K562 (cell line): Measurements from ENCODE around the gene KRT80. TPM values are rescaled to one million over a fixed set of nuclear protein-coding genes. Genes with fewer than 3 reads are reported as not detected.

Experiments used
- BHLHE40 ChIP-seq: IDR thresholded peaks from 2 replicates; pipeline ENCODE4 v1.6.1; 2011; ENCODE audit warnings: low read length, improper control_type of control experiment
- CTBP1 ChIP-seq: fragments of 450-650 bp; IDR thresholded peaks from 2 replicates; pipeline ENCODE4 v1.6.1; 2016; ENCODE audit warnings: borderline replicate concordance
- FOXA3 ChIP-seq, 2 experiments: fragments of 450-650 bp in 1 of 2; sonication (generic) in 1 of 2; formaldehyde crosslinking; IDR thresholded peaks in 1 of 2; conservative IDR thresholded peaks in 1 of 2; 2 replicates each; pipeline versions ENCODE4 v1.4.0 to v1.8.0; 2020 to 2022; ENCODE audit warnings: mild to moderate bottlenecking in 2 of 2, missing genetic modification reagents in 1 of 2
- HLTF ChIP-seq: fragments of 450-650 bp; IDR thresholded peaks from 2 replicates; pipeline ENCODE4 v1.6.1; 2016
- MCM5 ChIP-seq: fragments of 450-650 bp; IDR thresholded peaks from 2 replicates; pipeline ENCODE4 v1.6.1; 2016; ENCODE audit warnings: low read depth
- PCBP1 ChIP-seq: fragments of 200-400 bp; formaldehyde crosslinking; IDR thresholded peaks from 2 replicates; pipeline ENCODE4 v1.6.1; 2018; ENCODE audit warnings: mild to moderate bottlenecking, low read depth, low read length; ENCODE audit not compliant: poor library complexity, severe bottlenecking
- RAD21 ChIP-seq, 2 experiments: fragments of 250-450 bp in 1 of 2; fragments of 450-650 bp in 1 of 2; sonication (Bioruptor Pico) in 1 of 2; formaldehyde crosslinking in 1 of 2; IDR thresholded peaks in 1 of 2; conservative IDR thresholded peaks in 1 of 2; 2 replicates each; pipeline versions ENCODE4 v1.4.0 to v1.8.0; 2020 to 2022; ENCODE audit warnings: mild to moderate bottlenecking in 2 of 2, moderate library complexity in 1 of 2
- ZC3H11A ChIP-seq: IDR thresholded peaks from 2 replicates; pipeline ENCODE4 v1.6.1; 2012; ENCODE audit warnings: low read depth, low read length, improper control_type of control experiment
- ZNF184 ChIP-seq: sonication (generic); formaldehyde crosslinking; IDR thresholded peaks from 2 replicates; pipeline ENCODE4 v1.5.0; 2020; ENCODE audit warnings: missing genetic modification reagents
- polyA plus RNA-seq, 8 experiments: library from polyadenylated mRNA; depleted of rRNA in 4 of 8; stranded (reverse) in 5 of 8; unstranded in 3 of 8; fragments of >200 nt; fragmentation: Nextera tagmentation in 2 of 8; fragmentation: Illumina TruSeq in 1 of 8; extraction: Ambion mirVana in 2 of 8; extraction: Trizol in 1 of 8; gene quantifications; 2 replicates each; pipeline versions ENCODE4 v1.2.1 to v1.2.3, GENCODE V29; 2011 to 2014; ENCODE audit warnings: inconsistent platforms in 1 of 8, missing spikeins in 1 of 8
- total RNA-seq, 7 experiments: library from RNA; depleted of rRNA in 6 of 7; stranded (reverse); fragments of >200 nt in 6 of 7; fragmentation: Illumina TruSeq in 2 of 7; extraction: Trizol in 2 of 7; gene quantifications; 2 replicates each; pipeline versions ENCODE4 v1.2.1 to v1.2.3, GENCODE V29; 2011 to 2021; ENCODE audit warnings: low replicate concordance in 1 of 7
- TF ChIP-seq, protein P1 (sequence below): conservative IDR thresholded peaks from 2 replicates; pipeline ENCODE4 v1.6.1; 2011; ENCODE audit warnings: low read depth, mild to moderate bottlenecking, low read length; ENCODE audit not compliant: control insufficient read depth
- TF ChIP-seq, protein P2 (sequence below): sonication (generic); formaldehyde crosslinking; IDR thresholded peaks from 2 replicates; pipeline ENCODE4 v1.8.1; 2022; ENCODE audit warnings: missing genetic modification reagents
- TF ChIP-seq, protein P3 (sequence below): fragments of 450-650 bp; IDR thresholded peaks from 2 replicates; pipeline ENCODE4 v1.6.1; 2016; ENCODE audit warnings: mild to moderate bottlenecking
- TF ChIP-seq, protein P4 (sequence below): fragments of 200-800 bp; sonication (Bioruptor generic); IDR thresholded peaks from 2 replicates; pipeline ENCODE4 v1.6.1; 2017; ENCODE audit warnings: missing genetic modification characterization, missing compliant biosample characterization
- TF ChIP-seq, protein P5 (sequence below): fragments of 200-800 bp; sonication (Bioruptor generic); IDR thresholded peaks from 2 replicates; pipeline ENCODE4 v1.6.1; 2017; ENCODE audit warnings: missing genetic modification characterization, missing compliant biosample characterization
- TF ChIP-seq, protein P6 (sequence below): sonication (generic); formaldehyde crosslinking; IDR thresholded peaks from 2 replicates; pipeline ENCODE4 v1.8.1; 2023; ENCODE audit warnings: mild to moderate bottlenecking, missing genetic modification reagents

Gene KRT80
- total and polyA plus RNA-seq, 9 of the 15 experiments (the other 6 are each of a cell fraction or from before 2014, with no cell fraction given): not detected

DNA sequence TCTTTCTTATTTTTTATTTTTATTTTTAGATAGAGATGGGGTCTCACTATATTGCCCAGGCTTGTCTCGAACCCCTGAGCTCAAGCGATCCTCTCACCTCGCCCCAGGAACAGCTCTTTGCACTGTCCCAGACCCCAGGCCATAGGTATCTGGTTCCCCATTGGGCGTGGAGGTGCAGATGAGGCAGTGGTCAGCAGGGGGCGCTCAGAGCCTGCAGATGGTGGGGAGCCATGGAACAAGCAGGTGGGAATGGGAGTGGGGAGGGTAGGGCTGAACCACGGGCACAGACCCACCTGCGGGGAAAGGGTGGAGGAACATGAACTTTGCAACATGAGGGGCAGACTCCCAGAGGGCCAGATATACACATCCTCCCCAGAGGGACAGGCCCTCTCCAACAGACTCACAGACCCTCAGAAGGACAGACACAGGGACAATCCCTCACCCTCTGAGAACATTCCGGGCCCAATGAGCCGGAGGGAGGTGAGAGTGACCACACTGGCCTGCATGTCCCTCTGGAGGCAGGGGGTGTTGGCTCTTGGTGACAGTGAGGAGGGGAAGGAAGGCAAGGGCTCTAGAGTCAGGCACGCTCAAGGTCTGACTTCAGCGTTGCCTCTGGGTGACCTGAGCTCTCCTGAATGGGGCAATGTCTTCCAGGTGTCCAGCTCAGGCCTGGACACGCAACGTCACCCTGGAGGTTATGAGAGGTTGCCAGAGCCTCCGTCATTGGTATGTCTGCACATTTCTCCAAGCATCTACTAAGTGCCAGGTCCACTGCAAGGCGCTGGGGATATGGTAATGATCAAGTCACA, 34.9 kb downstream of the KRT80 start (continued):
- TF ChIP-seq, protein P1, sequence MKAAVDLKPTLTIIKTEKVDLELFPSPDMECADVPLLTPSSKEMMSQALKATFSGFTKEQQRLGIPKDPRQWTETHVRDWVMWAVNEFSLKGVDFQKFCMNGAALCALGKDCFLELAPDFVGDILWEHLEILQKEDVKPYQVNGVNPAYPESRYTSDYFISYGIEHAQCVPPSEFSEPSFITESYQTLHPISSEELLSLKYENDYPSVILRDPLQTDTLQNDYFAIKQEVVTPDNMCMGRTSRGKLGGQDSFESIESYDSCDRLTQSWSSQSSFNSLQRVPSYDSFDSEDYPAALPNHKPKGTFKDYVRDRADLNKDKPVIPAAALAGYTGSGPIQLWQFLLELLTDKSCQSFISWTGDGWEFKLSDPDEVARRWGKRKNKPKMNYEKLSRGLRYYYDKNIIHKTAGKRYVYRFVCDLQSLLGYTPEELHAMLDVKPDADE: no peak
- TF ChIP-seq PCBP1 (no peak), HLTF (no peak), ZNF184 (CRISPR knock-in tag) (no peak), CTBP1 (no peak), ZC3H11A (no peak), MCM5 (no peak), BHLHE40 (no peak), RAD21 (CRISPR knock-in tag; conservative IDR thresholded peaks at IDR 0.05 in 1 of 2, IDR thresholded peaks at IDR 0.05 in 1 of 2) (peak; percentile 81 to 90), FOXA3 (CRISPR knock-in tag; conservative IDR thresholded peaks at IDR 0.05 in 1 of 2, IDR thresholded peaks at IDR 0.05 in 1 of 2) (no peak)
- TF ChIP-seq, protein P2, sequence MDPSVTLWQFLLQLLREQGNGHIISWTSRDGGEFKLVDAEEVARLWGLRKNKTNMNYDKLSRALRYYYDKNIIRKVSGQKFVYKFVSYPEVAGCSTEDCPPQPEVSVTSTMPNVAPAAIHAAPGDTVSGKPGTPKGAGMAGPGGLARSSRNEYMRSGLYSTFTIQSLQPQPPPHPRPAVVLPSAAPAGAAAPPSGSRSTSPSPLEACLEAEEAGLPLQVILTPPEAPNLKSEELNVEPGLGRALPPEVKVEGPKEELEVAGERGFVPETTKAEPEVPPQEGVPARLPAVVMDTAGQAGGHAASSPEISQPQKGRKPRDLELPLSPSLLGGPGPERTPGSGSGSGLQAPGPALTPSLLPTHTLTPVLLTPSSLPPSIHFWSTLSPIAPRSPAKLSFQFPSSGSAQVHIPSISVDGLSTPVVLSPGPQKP (CRISPR knock-in tag): no peak
- TF ChIP-seq, protein P3, sequence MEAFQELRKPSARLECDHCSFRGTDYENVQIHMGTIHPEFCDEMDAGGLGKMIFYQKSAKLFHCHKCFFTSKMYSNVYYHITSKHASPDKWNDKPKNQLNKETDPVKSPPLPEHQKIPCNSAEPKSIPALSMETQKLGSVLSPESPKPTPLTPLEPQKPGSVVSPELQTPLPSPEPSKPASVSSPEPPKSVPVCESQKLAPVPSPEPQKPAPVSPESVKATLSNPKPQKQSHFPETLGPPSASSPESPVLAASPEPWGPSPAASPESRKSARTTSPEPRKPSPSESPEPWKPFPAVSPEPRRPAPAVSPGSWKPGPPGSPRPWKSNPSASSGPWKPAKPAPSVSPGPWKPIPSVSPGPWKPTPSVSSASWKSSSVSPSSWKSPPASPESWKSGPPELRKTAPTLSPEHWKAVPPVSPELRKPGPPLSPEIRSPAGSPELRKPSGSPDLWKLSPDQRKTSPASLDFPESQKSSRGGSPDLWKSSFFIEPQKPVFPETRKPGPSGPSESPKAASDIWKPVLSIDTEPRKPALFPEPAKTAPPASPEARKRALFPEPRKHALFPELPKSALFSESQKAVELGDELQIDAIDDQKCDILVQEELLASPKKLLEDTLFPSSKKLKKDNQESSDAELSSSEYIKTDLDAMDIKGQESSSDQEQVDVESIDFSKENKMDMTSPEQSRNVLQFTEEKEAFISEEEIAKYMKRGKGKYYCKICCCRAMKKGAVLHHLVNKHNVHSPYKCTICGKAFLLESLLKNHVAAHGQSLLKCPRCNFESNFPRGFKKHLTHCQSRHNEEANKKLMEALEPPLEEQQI: no peak
- TF ChIP-seq, protein P4, sequence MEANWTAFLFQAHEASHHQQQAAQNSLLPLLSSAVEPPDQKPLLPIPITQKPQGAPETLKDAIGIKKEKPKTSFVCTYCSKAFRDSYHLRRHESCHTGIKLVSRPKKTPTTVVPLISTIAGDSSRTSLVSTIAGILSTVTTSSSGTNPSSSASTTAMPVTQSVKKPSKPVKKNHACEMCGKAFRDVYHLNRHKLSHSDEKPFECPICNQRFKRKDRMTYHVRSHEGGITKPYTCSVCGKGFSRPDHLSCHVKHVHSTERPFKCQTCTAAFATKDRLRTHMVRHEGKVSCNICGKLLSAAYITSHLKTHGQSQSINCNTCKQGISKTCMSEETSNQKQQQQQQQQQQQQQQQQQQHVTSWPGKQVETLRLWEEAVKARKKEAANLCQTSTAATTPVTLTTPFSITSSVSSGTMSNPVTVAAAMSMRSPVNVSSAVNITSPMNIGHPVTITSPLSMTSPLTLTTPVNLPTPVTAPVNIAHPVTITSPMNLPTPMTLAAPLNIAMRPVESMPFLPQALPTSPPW (CRISPR knock-in tag): 0 out of 2 replicates have a peak, but pooled peaks have one; percentile 24
- TF ChIP-seq, protein P5, sequence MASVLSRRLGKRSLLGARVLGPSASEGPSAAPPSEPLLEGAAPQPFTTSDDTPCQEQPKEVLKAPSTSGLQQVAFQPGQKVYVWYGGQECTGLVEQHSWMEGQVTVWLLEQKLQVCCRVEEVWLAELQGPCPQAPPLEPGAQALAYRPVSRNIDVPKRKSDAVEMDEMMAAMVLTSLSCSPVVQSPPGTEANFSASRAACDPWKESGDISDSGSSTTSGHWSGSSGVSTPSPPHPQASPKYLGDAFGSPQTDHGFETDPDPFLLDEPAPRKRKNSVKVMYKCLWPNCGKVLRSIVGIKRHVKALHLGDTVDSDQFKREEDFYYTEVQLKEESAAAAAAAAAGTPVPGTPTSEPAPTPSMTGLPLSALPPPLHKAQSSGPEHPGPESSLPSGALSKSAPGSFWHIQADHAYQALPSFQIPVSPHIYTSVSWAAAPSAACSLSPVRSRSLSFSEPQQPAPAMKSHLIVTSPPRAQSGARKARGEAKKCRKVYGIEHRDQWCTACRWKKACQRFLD (CRISPR knock-in tag): no peak
- TF ChIP-seq, protein P6, sequence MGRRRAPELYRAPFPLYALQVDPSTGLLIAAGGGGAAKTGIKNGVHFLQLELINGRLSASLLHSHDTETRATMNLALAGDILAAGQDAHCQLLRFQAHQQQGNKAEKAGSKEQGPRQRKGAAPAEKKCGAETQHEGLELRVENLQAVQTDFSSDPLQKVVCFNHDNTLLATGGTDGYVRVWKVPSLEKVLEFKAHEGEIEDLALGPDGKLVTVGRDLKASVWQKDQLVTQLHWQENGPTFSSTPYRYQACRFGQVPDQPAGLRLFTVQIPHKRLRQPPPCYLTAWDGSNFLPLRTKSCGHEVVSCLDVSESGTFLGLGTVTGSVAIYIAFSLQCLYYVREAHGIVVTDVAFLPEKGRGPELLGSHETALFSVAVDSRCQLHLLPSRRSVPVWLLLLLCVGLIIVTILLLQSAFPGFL (CRISPR knock-in tag): no peak
- TF ChIP-seq, all 486 proteins: peak for 12
